D341Med (cell line): ENCODE results near the gene ANK2.
"Not testable (repeated sequence)": the region's sequence is repeated elsewhere in the genome, so short reads cannot be mapped to it uniquely, and the experiment has no call there.

Experiments
- DNase-seq: peaks from one replicate; pipeline ENCODE4 v3.0.0; 2012; ENCODE audit warnings: low spot score

Gene ANK2

DNA sequence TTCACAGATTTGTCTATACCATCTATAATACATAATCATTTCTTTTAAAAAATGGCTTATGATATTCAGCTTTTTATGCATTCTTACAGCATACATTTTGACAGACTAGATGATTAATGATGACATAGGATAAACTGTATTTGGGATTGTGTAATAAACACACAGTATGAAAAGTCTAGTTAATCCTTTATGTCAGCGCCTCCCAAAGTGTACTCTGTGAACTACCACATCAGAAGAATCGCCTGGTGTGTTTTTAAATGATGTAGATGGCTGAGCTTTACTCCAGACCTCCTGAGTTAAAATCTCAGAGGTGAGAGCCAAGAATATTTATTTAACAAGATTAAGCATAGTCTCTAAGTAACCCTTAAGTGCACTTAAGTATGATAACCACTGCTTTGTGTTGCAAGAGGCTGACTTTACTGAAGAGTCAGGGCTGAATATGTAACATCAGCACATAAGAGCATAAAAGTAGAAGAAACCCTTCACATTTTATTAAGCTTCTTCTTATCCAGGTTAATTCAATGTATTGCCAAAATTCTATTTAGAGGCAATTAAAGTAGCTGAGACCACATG, 104.2 kb downstream of the ANK2 start:
- DNase-seq = no peak

DNA sequence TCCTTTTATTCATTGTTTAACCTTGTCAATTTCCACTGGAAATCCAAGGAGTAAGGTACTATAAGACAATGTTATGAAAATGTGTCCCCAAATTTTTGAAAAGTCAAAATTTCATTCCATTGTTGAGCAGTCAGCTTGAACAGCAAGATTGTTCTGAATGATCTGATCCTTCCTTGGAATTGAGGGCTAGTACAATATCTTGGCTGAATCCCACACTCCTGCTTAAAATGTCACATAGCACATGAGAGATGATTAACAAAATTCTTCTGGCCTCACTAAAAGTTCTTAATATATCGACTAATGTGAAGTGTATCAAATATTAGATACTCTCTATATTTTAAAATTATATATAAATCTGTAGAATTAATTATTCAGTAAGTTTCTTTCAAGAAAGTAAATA, 104.8 kb downstream of the ANK2 start:
- DNase-seq = no peak

DNA sequence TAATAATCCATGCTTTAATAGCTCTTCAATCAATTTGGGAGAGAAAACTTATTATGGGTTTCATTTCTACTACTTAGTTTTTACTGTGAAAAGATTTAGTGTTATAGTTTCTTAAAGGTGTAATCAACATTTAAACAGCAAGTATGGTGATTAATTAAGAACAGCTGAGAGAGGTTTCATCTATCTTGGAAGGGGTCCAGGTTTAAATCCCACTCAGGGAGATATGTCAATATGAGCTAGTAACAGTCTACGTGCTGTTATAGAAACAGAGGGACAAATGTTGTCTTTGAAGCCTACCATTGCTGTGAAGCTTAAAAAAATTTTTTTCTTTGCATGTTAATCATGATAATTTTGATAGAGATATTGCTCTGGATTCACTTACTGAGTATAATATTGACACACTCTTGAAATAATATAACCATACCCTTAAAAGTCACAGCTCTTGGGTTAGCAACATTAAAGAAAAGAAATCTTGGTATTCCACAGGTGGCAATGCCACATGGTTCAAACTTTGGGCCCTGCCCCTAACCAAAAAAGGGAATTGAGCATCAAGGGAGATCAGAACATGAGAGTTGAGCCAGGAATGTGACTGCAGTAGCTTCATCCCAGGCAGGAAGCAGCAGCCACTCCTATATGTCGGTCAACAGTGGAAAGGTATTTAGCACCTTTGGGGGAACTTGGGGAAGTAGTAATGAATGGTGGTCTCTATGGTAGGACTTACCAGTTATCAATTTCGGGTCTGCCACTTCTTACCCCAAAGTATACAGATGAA, 107.8 kb downstream of the ANK2 start:
- no peak for DNase-seq

DNA sequence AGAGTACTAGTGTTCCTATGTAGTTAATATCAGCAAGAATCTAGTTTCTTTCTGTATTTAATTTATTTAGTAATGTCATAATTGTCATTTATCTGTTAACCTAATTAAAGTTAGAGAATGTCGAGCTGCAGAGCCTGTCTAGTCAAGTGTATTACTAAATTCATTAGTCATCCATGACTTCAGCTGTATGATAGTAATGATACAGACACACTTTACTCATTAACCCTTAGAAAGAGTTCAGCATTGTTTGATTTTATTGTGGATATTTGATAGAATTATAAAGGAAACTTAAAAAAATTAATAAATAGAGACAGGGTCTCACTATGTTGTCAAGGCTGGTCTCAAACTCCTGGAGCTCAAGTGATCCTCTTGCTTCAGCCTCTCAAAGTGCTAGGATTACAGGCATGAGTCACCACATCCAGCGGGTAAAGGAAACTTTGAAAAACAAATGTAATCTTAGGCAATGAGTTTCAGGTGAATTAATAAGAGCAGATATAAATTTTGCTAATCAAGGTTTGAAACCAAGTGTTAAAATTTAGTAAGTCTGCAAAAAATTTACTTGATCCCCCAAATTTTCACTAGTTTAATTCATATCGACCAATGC, 110.6 kb downstream of the ANK2 start:
- DNase-seq = no peak

DNA sequence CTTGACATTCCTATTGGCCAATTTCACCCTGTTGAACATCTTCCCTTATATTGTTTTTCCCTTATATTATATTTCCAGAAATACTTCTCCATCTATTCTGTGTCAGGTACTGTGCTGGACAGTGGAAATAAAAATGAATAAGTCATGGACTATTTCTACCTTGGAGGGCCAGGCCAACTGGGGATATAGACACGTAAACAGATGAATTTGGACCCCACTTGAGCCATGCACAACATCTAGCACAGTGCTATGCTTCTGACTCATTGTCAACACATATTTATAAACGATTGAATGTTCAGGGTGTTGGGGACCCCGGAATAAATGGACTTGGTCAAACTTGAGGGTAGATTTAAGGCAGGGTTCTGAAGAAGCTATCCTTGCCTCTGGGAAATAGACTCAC, 111.1 kb downstream of the ANK2 start:
- DNase-seq = no peak

DNA sequence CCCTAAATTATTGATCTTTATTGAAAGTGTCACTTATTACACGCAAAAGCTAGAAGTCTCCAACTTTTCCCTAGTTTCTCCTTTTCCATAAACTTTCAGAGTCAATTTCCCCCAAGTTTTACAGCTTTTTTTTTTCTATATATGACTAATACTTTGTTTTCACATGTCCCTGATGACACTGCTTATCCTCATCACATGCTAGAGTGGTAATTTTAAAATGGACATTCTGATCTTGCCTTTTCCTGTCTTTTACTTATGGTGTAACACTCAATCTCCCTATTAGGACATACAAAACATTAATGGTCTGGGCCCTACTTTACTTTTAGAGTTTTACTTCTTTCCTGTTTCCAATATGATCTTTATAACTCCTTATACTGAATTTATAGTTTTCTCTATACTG, 112.6 kb downstream of the ANK2 start:
- no peak for DNase-seq

DNA sequence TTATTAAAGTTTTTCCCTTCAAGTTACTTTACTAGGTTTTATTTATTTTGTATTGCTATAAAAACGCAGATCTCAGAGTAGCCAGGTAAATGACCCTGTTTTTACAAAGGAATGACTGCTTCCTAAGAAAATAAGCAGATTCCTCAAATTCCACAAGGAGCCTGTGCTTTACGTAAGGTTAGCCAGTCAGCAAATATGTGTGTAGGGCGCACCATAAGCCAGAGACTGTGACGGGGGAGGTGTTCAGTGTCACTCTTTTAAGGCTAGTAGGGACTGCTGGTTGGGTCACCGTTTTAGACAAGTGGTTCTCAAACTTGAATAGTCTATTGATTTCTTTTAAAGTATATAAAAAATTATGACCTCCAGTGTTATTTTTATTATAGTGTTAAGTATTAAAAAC, 119.9 kb downstream of the ANK2 start:
- DNase-seq = no peak

DNA sequence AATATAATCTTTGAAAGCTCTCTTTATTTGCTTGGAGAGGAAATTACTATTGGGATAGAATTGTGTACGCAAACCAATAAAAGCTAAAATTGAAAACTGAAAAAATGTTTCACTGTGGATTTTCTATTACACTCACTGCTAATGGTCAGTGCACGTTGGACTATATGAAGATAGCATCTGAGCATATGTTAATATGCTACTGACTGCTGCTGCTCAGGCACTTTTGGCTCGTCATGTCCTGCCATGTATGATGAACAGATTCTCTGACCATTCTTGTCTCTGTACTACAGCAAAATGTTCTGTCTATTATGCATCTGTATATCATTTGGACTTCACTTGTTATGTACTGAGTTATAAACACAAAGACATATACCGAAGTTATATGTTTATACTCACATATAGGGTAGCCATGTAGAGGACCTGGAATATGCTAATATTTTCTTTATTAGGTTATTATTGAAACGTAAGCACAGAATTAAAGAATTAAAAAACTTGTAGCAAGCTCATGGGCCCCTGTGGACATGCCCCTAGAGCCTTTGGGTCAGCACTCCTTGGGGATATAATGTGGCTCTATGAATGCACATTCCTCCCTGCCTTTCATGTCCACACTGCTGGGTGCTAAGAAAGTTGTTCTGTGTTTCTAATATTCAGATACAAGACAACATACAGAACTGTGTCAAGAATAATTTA, 120.8 kb downstream of the ANK2 start:
- DNase-seq = no peak

DNA sequence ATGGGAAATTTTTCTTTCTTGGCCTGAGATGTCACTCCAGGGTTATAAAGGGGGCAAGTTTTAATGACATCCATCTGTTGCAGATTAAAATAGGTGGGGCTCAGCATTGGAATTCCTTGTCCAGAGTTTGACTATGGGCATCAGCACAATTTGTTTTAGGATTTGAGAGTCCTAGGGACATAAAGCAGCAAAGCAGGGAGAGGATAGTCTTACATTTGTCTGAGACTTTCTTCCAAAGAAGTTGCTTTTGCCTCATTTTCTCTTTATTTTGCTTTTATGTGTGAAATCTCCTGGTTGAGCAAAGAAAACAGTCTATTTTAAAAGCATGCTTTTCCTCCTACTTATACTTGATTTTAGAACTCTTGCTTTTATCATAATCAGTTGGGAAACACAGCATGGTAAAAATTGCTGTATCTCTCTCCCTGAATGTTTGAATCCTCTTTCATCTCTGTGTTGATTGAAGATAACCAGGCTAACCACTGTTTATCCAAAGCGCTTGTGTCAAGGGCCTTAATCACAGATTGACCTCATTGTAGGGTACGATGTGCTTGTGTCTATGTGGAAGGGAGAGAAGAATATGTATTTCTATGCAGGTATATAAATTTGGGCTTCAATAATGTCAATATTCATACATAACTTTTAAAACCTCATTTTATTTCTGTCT, 121.5 kb downstream of the ANK2 start:
- DNase-seq = no peak

DNA sequence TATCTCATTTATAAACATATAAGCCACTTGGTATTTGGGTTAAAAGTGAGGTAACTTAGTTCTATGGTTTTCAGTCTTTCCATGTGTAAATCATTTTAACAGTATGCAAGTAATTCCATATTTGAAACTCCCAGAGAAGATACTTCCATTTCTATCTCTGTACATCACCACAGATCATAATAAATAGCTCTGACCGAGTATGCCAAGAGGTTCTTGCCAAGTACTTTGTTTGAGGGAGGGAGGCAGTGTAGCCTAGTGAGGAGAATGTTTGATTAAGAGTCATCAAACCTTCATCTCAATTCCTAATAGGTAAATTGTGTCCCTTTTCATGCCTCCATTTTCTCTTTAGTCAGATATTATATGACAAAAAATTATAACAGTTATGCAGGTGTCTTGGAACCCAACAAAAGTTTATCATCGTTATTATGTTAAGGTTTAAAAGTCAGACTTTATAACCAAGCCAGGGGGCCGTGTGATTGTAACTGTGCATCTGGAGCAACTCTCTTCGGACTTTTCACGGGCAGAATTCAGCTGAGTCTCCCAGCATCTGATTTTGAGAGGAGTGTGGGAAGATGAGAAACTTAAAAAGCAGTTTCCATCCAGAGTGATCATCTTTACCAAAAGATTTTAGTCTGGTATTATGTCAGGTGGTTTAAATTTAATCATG, 123.8 kb downstream of the ANK2 start:
- no peak for DNase-seq

DNA sequence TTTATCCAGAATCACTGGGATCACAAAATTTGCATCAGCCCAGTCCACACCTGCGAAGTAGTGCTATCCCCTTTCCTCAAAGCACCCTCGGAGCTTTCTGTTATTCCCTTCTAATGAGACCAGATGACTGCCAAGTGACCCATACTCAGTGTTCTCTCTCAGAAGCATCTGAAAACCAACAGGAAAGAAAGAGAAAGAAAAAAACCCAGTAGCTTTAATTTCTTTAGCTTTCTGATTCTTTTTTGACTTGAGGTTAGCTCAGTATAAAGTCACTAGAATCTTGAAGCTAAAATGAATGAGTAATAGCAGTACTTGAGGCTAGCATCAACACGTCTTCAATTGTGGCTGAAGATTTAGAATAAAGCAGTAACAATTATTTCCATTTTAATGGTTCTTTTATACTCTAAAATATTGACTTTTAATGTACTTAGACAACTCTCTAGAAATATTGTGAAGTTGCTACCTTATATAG, 124.4 kb downstream of the ANK2 start:
- no peak for DNase-seq

DNA sequence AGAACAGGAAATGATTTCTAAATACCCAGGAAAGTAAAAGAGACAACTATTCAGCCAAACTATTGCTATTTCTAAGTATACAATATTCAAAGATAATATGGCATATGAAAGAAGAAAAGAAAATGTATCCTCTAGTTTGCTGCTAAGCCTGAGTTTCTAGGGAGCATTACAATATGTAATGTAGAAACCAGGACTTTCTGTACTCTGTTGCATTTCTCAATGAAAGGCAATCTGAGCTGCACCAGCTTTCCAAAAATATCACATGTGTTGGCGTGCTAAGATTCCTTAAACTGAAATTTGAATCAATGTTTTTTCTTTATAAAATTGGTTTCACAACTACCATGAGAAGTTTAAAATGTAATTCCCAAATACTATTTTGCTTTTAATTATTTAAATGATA, 129.6 kb downstream of the ANK2 start:
- no peak for DNase-seq

DNA sequence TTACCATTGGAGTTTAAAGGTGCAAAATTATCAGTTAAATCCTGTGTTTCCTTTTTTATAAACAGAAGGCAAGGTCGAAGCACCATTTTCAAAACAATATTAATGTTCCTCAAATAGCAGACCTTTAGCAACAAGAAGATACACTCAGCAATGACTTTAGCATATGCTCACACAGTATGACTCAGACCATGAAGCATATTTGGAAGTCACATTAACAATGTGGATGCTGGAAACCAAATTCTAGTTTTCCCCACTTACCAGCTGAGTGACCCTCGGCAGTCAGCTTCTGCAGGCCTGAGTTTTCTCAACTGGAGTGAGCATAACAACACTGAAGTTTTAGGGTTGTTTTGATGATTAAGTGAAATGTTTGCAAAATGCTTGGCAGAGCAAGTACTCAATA, 130.5 kb downstream of the ANK2 start:
- no peak for DNase-seq

DNA sequence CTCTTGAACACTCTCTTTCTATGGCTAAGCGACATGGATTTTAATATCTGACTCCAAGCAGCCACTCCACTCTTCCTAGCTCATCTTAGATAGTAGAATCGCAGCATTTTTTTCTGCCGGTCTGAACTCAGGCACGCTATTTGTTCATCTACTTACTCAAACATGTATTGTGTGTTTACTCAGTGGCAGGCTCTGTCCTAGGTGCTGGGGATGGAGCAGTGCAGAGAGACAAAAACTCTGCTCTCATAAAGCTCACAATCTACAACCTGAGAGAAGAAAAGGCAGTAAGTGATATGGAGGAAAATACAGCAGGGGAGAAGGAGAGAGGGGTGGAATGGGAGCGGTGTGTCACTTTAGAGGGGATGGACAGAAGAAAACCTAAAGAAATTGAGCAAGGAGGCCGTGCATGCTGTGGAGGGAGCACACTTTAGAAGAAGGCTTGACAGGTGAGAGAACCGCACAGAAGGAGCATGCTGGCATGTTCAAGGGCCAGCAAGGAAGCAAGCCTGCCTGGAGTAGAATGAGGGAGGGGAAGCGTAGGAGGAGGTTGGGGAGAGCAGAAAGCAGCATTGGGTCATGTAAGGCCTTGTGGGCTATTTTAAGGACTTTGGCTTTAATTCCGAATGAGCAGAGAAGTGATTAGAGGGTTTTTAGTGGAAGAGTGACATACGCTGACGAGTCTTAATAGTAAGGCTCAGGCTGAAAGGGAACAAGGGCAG, 132.0 kb downstream of the ANK2 start:
- no peak for DNase-seq

DNA sequence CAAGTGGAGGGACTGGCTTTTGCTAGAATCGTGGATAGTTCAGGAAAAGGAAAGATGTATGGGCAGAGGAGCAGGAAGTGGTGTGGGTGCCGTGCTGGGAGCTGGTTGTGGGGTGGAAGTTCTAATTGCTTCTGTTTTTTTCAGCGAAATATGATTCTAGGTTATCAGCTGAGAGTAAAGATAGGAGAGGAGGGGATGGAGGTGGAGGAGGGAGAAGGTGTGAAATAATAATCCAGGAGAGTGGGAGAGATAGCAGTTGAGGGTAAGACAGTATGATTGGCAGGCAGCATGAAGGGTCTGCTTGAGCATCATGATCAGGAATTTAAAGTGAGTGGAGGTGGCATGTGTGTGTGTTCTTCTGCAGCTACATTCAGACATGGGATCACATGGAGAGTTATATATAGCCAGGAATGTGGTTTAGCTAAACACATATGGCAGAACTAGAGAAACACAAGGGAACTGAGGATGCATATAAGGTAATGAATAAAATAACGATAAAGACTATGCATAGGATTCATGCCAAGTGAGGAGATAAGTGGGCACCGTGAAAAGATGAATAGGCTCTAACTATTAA, 133.7 kb downstream of the ANK2 start:
- DNase-seq = no peak

DNA sequence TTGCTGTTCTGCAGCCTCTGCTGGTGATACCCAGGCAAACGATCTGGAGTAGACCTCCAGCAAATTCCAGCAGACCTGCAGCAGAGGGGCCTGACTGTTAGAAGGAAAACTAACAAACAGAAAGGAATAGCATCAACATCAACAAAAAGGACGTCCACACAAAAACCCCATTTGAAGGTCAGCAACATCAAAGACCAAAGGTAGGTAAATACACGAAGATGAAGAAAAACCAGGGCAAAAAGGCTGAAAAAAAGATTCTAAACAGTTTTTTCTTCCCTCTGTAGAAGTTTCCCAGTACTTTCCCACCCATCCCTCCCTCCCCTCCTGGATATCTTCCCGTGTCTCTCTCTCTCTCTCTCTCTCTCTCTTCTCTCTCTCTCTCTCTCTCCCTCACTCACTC, 136.8 kb downstream of the ANK2 start:
- not testable (repeated sequence) for DNase-seq

DNA sequence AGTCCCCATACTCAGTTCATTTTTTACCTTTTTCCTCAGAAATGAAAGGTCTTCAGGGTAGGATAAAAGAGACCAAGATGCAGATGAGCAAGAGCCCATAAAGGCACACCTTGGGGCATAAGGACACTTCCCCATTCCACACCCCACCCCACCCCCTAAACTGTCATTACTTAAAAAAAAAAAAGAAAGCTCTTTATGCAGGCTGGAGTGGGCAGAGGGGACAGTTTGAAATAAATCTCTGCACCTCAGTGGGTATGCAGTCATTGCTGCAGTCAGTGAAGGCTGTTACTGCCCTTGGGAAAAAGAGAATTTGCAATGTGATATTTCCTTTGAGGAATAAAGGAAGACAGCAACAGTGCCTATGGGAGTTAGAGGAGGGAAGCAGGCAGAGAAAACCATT, 137.5 kb downstream of the ANK2 start:
- no peak for DNase-seq

DNA sequence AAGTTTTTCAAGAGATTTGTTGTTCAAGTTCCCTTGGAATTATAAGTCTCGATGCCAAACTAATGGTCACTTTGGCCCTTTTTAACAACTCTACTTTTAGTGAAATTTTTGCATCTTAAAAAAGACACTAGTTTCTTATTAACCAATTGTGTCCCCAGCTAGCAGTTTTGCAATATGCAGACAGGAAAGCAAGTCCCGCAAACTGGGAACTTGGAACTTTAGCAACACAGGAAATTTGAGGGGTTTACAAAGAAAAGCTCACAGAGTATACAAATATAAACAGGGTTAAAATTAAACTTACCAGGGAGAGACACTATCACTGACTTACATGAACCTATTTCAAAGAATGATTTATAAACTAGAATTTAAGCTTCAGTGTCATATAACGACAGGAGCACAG, 137.9 kb downstream of the ANK2 start:
- no peak for DNase-seq

DNA sequence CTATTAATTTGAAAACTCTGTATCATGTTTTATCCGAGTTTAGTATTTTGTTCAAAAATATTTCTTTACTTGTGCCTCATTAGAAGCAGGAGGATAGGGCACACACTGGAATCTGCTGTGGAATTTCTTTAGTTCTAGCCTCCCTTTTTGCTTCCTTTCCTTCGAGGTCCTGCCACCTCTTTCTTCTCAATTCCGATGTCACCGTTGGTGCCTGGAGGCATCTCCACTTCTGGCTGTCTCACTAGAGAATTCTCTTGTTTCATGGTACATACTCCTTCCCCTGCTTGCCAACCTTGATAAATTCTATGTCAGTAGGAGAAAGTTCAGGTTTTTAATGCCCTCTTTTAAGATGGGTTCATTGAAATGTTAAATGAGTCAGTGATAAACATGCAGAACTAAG, 140.1 kb downstream of the ANK2 start:
- no peak for DNase-seq

DNA sequence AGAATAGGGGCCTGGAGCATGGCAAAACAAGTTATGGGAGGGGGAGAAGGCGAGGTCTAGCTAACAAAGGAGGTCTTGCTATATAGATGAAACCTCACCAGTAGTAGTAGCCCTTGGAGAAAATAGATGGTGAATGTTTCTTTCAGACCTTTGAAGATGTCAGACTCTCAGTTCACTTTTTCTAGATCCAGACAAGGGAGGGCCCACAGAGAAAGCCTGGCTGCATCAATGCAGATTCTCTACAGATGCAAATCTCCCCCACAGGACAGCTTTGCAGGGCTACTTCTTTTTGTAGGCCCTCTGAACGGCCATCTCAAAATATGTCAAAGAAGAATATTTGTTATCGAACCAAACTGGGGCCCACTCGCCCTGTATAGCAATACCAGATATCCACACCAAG, 159.7 kb downstream of the ANK2 start:
- no peak for DNase-seq
